PC-9 (cell line): ENCODE data around the gene PFKFB3.

Experiments used
- CTCF ChIP-seq: fragments of 200-600 bp; sonication (generic); conservative IDR thresholded peaks from 2 replicates; pipeline ENCODE4 v1.6.1; 2017; ENCODE audit warnings: mixed run types, antibody characterized with exemption, mild to moderate bottlenecking, moderate library complexity
- EZH2 ChIP-seq: fragments of 200-600 bp; sonication (generic); IDR thresholded peaks from 2 replicates; pipeline ENCODE4 v1.8.0; 2017; ENCODE audit warnings: antibody characterized with exemption, low read depth

- TF ChIP-seq CTCF (no peak), EZH2 (no peak)
These were observed 6.1 kb downstream of the PFKFB3 start for GRCh38 chr10:6208799-6209235.
